HL-60/S4 (cell line): Measurements from ENCODE around the gene FAM124B.

Experiments
- in situ Hi-C: fragments of 300-500 bp; cut with MboI; formaldehyde crosslinking; loops from 2 replicates; pipeline ENCODE4 v1.14.3; 2022; ENCODE audit warnings: low sequenced_read_pairs

The FAM124B gene

DNA sequence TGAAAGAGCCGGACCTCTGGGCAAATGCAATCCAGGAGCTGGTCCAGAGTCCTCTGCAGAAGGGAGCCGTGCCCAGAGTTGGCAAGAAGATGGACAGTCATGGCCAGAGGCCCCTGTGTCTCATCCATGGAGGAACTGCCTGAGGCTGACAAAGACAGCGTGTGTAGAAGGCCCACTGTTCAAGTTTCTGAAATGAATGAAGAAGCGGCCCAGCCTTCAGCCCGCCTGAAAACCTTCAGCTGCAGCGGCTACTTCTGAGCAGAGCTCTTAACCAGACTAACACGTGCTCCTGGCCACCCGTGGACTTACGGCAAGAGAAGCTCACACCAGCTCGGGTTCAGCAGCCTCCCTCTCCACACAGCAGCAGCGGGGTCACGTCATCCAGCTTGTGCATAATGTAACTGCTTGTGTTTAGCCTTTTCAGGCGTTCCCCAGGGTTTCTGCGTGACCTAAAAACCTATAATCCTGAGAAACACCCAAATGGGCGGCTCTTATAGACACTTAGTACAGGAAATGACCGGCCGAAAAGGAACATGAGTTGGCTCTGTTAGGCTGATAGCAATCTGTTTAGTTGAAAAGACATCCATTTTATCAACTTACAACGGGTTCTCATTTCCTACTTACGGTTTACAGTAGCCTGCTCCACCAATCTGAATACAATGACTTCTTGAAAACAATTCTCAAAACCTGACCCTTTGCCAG is at the start of gene FAM124B:
FAM124B (minus strand) TSS at position 467 of the 702 bp plus-strand sequence; CDS start at position 128, 339 bp downstream.
- in situ Hi-C loops: no loop called here

- in situ Hi-C loops: no loop called here
These were observed 47.6 kb upstream of the FAM124B start for GRCh38 chr2:224449212-224450147.

- in situ Hi-C loops: no loop called here
These were observed 46.3 kb upstream of the FAM124B start for GRCh38 chr2:224448236-224448635.

- in situ Hi-C loops: no loop called here
These were observed 42.9 kb upstream of the FAM124B start for GRCh38 chr2:224444783-224445182.

DNA sequence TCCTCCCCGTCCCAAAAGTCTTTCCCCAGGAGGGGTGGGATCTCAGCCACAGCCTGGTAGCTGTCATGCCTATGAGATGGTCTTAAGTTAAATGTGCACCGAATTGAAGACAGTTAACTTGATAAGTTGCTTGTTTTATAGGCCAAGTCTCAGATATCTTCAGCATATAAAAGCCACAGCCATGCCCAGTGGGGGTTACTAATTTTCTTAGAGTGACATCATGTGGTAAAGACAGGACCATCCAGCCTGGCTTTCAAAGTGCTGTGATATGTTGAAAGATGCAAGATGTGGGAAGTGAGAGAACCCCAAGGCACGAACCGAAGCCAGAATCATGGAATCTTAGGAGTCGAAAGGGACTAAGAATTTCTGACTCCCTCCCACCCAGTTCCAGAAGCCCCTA is 42.1 kb upstream of the FAM124B start:
- in situ Hi-C loops: no loop called here

GRCh38 chr2:224442071-224442967 is 40.4 kb upstream of the FAM124B start:
- in situ Hi-C loops: no loop called here

- in situ Hi-C loops: no loop called here
These were observed 39.1 kb upstream of the FAM124B start for GRCh38 chr2:224440988-224441387.

DNA sequence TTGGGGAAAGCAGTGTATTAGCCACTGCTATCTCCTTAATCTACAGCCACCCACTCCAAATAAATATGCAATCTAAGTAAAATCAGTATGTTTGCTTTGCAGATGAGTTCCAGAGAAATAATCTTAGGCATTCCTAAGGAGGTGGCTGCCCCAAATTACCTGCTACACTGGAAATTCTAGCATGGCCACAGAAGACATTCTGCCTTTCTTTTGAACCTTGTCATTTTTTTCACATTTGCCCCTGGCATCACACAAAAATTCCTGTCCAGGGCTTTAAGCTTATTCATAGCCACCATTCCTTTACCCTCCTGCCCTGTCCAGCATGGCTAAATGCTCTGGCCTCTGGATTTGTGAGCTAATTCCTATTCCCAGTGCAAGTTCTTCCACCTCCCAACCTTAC is 36.8 kb upstream of the FAM124B start:
- in situ Hi-C loops: no loop called here

- in situ Hi-C loops: no loop called here
These were observed 34.7 kb upstream of the FAM124B start for GRCh38 chr2:224436634-224437033.

GRCh38 chr2:224434618-224435017 is 32.7 kb upstream of the FAM124B start:
- in situ Hi-C loops: no loop called here

GRCh38 chr2:224433442-224433841 is 31.5 kb upstream of the FAM124B start:
- in situ Hi-C loops: no loop called here

DNA sequence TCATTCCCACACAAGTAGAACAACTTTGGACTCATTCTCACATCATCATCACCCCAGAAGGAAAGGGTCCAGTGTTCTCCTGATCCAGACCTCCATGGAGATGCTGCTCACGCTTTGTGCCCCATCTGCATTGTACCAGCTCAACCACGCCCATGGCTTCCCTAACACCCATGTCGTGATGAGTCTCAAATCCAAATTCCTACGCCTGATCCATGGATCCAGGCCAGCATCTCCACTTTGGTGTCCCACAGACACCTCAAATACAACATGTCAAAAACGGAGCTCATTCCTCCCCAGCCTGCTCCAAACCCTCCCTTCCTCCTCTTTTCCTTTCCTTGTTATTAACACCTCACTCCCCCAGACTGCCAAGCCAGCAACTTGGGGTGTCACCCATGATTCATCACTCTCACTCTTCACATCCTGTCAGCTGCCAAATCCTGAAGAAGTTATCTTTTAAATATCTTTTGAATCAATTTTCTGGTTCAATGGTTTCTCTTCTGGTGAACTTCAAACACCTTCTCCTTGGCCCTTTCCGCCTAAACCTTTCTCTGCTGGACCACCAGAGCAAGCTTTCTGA is 30.2 kb upstream of the FAM124B start:
- in situ Hi-C loops: no loop called here

- in situ Hi-C loops: no loop called here
These were observed 27.5 kb upstream of the FAM124B start for GRCh38 chr2:224429441-224429810.

- in situ Hi-C loops: no loop called here
These were observed 27.0 kb upstream of the FAM124B start for GRCh38 chr2:224428787-224429440.

GRCh38 chr2:224427471-224427870 is 25.6 kb upstream of the FAM124B start:
- in situ Hi-C loops: no loop called here

- in situ Hi-C loops: no loop called here
These were observed 24.7 kb upstream of the FAM124B start for GRCh38 chr2:224426656-224427055.

- in situ Hi-C loops: no loop called here
These were observed 19.2 kb upstream of the FAM124B start for GRCh38 chr2:224421065-224421464.

GRCh38 chr2:224417947-224418346 is 16.0 kb upstream of the FAM124B start:
- in situ Hi-C loops: no loop called here

- in situ Hi-C loops: no loop called here
These were observed 15.4 kb upstream of the FAM124B start for GRCh38 chr2:224417361-224417729.

DNA sequence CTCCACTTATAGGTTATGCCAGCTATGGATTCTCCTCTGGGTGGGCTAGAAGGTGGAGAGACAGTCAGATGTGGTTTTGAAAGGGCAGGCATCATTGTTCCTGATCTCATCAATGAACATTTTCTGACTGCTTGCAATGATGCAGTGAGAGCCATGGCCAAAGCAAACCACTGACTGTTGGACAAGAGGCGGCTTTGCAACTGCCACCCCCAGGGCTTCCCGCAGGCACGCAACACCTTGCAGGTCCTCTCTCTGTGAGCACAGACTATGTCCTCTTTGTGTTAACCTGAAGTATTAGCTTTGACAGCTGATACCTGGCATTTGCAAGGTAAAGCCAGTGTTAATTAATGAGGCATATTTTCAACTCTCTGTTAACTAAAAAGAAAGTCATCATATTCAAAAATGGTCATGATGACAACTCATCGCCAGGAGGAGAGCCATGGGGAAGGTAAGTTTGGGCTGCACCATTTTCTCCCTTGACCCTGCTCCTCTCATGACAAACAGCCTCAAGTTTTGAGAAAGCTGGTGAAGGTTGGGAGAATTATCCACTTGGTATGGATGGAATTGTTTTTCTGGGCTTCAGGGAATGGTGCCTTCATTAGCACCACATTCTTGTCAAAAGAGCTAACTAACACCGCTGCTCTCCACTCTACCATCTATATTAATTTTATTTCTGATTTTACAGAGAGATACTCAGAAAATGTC is 14.9 kb upstream of the FAM124B start:
- in situ Hi-C loops: no loop called here
